HPDE6-E6E7 (cell line): ENCODE results near the gene LCK.
A peak's percentile ranks its signal among the peaks of the same experiment; 100 is the strongest.

ENCODE experiments used
- DNase-seq: peaks from one replicate; pipeline ENCODE4 v3.0.0; 2011; ENCODE audit warnings: missing footprints; ENCODE audit errors: extremely low spot score

Gene LCK

GRCh38 chr1:32250893-32251716 lies at the start of gene LCK:
TSS of gene LCK (plus strand) at chr1:32251265. CDS start at chr1:32274330, 23,065 bp downstream.
- DNase-seq = no peak

- DNase-seq = no peak
Observed at GRCh38 chr1:32204943-32205361, 46.1 kb upstream of the LCK start.

- peak; percentile 85 for DNase-seq
Observed at GRCh38 chr1:32205401-32206370, 45.4 kb upstream of the LCK start, which contains the start of gene IQCC. TSS of gene IQCC (plus strand) at chr1:32205671. CDS start at chr1:32205682, 11 bp downstream.

- DNase-seq = no peak
Observed at GRCh38 chr1:32208469-32208868, 42.6 kb upstream of the LCK start.

GRCh38 chr1:32208891-32209328 lies 42.2 kb upstream of the LCK start, which contains the start of gene DCDC2B:
TSS of gene DCDC2B (plus strand) at chr1:32209089. CDS start at chr1:32209094, 5 bp downstream.
- peak; percentile 50 for DNase-seq

- peak; percentile 81 for DNase-seq
Observed at GRCh38 chr1:32215629-32216480, 35.2 kb upstream of the LCK start.

GRCh38 chr1:32216566-32216965 lies 34.5 kb upstream of the LCK start:
- no peak for DNase-seq

- no peak for DNase-seq
Observed at GRCh38 chr1:32219022-32219421, 32.0 kb upstream of the LCK start.

GRCh38 chr1:32220746-32221580 lies 30.1 kb upstream of the LCK start:
- no peak for DNase-seq

GRCh38 chr1:32221581-32221979 lies 29.5 kb upstream of the LCK start:
- no peak for DNase-seq

GRCh38 chr1:32221980-32222755 lies 28.9 kb upstream of the LCK start, which contains the start of the genes EIF3I and TMEM234:
TSS of gene EIF3I (plus strand) at chr1:32222407. CDS start at chr1:32222442, 35 bp downstream.
TSS of gene TMEM234 (minus strand) at chr1:32222353. CDS start at chr1:32222322, 31 bp downstream.
- peak; percentile 87 for DNase-seq

- no peak for DNase-seq
Observed at GRCh38 chr1:32223683-32224082, 27.4 kb upstream of the LCK start.

GRCh38 chr1:32224285-32224684 lies 26.8 kb upstream of the LCK start:
- no peak for DNase-seq

GRCh38 chr1:32228771-32229170 lies 22.3 kb upstream of the LCK start:
- DNase-seq = no peak

GRCh38 chr1:32231843-32232432 lies 19.1 kb upstream of the LCK start:
- no peak for DNase-seq

- DNase-seq = no peak
Observed at GRCh38 chr1:32232558-32233304, 18.3 kb upstream of the LCK start.

GRCh38 chr1:32234792-32235191 lies 16.3 kb upstream of the LCK start:
- no peak for DNase-seq

GRCh38 chr1:32239337-32239736 lies 11.7 kb upstream of the LCK start:
- no peak for DNase-seq
